Measurements from ENCODE around the gene INMT.
"Not testable (repeated sequence)": the region's sequence is repeated elsewhere in the genome, so short reads cannot be mapped to it uniquely, and the experiment has no call there.

The INMT gene

GRCh38 chr7:30751696-30752273 lies at the start of gene INMT:
Gene INMT (plus strand): TSS chr7:30752135. CDS start chr7:30752151, 16 bp downstream.
- DNase-seq (ENCODE audit: low read depth), result no peak

- DNase-seq (ENCODE audit: low read depth), result no peak
Observed at GRCh38 chr7:30702200-30702599, 49.7 kb upstream of the INMT start.

GRCh38 chr7:30703756-30704155 lies 48.2 kb upstream of the INMT start:
- no peak for DNase-seq (ENCODE audit: low read depth)

GRCh38 chr7:30705008-30705407 lies 46.9 kb upstream of the INMT start:
- DNase-seq (ENCODE audit: low read depth), result no peak

- DNase-seq (ENCODE audit: low read depth), result no peak
Observed at GRCh38 chr7:30705596-30705995, 46.3 kb upstream of the INMT start.

- DNase-seq (ENCODE audit: low read depth), result no peak
Observed at GRCh38 chr7:30706316-30706715, 45.6 kb upstream of the INMT start.

GRCh38 chr7:30706908-30707307 lies 45.0 kb upstream of the INMT start:
- no peak for DNase-seq (ENCODE audit: low read depth)

GRCh38 chr7:30707391-30708357 lies 44.3 kb upstream of the INMT start:
- DNase-seq (ENCODE audit: low read depth), result no peak

GRCh38 chr7:30708412-30708811 lies 43.5 kb upstream of the INMT start:
- DNase-seq (ENCODE audit: low read depth), result no peak

GRCh38 chr7:30708983-30709382 lies 43.0 kb upstream of the INMT start:
- DNase-seq (ENCODE audit: low read depth), result no peak

GRCh38 chr7:30709549-30709948 lies 42.4 kb upstream of the INMT start:
- no peak for DNase-seq (ENCODE audit: low read depth)

GRCh38 chr7:30710669-30711068 lies 41.3 kb upstream of the INMT start:
- DNase-seq (ENCODE audit: low read depth), result no peak

GRCh38 chr7:30713392-30713791 lies 38.5 kb upstream of the INMT start:
- DNase-seq (ENCODE audit: low read depth), result no peak

GRCh38 chr7:30714129-30714528 lies 37.8 kb upstream of the INMT start:
- DNase-seq (ENCODE audit: low read depth), result no peak

- no peak for DNase-seq (ENCODE audit: low read depth)
Observed at GRCh38 chr7:30717181-30717580, 34.8 kb upstream of the INMT start.

- DNase-seq (ENCODE audit: low read depth), result not testable (repeated sequence)
Observed at GRCh38 chr7:30719434-30719833, 32.5 kb upstream of the INMT start.

GRCh38 chr7:30721211-30721610 lies 30.7 kb upstream of the INMT start:
- DNase-seq (ENCODE audit: low read depth), result no peak

GRCh38 chr7:30722187-30722586 lies 29.7 kb upstream of the INMT start:
- no peak for DNase-seq (ENCODE audit: low read depth)

- no peak for DNase-seq (ENCODE audit: low read depth)
Observed at GRCh38 chr7:30722671-30723070, 29.3 kb upstream of the INMT start.

- no peak for DNase-seq (ENCODE audit: low read depth)
Observed at GRCh38 chr7:30723776-30724175, 28.2 kb upstream of the INMT start.

- no peak for DNase-seq (ENCODE audit: low read depth)
Observed at GRCh38 chr7:30726296-30727006, 25.5 kb upstream of the INMT start.

- DNase-seq (ENCODE audit: low read depth), result peak; percentile 20
Observed at GRCh38 chr7:30727061-30727945, 24.6 kb upstream of the INMT start.
